GM19463 (cell line): ENCODE data around the gene DGLUCY.
"Not testable (repeated sequence)": the region's sequence is repeated elsewhere in the genome, so short reads cannot be mapped to it uniquely, and the experiment has no call there.

Experiments used
- ATAC-seq: cut with Tn5 transposase; IDR thresholded peaks from one replicate; pipeline ENCODE4 v1.9.1; 2021; ENCODE audit warnings: mild to moderate bottlenecking, moderate library complexity; ENCODE audit not compliant: unreplicated experiment

The DGLUCY gene

GRCh38 chr14:91232052-91232451, 118.2 kb downstream of the DGLUCY start:
- ATAC-seq, result no peak

GRCh38 chr14:91232603-91233002, 118.7 kb downstream of the DGLUCY start:
- ATAC-seq, result no peak

DNA sequence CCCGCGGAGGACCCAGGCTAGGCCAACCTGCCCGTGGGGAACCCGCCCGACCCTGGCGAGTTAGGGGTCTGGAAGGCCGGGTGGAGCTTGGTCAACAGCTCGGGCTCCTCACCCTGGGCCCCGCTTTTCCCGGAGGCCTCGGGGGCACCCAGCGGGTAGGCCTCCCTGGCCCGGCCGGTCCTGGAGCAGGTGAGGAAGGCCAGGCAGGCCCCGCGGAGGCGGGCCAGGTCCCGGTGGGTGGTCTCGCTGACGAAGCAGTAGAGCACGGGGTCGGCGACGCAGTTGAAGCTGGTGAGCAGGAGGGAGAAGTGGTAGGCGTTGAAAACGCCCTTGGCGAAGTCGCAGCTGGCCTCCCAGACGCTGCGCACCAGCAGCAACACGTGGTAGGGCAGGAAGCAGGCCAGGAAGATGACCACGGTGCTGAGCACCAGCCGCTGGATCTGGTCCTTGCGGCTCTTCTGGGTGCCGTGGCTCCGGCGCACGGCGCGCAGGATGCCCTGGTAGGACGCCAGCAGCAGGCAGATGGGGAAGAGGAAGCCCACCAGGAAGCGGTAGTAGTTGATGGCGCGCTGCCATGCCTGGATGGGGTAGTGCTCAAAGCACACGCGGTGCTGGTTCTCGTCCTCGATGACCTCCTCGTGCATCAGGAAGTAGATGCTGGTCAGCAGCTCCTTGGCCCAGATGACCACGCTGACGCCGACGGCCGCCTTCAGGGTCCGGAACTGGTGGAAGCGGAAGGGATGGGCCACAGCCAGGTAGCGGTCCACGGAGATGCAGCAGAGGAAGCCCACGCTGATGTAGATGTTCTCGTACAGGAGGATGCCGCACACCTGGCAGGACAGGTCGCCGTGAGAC, 120.3 kb downstream of the DGLUCY start:
- no peak for ATAC-seq

DNA sequence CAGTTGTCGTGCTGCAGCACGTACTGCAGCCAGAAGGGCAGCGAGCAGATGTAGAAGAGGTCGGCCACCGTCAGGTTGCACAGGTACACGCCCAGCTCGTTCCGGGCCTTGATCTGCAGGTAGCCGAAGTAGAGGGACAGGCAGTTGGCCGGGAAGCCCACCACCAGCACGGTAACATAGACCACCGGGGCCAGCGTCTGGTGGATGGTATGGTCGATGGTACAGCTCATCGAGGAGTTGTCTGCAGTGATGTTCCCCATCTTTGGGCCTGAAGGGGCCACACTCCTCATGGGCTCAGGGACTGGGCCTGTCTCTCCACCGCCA, 120.9 kb downstream of the DGLUCY start:
- no peak for ATAC-seq

DNA sequence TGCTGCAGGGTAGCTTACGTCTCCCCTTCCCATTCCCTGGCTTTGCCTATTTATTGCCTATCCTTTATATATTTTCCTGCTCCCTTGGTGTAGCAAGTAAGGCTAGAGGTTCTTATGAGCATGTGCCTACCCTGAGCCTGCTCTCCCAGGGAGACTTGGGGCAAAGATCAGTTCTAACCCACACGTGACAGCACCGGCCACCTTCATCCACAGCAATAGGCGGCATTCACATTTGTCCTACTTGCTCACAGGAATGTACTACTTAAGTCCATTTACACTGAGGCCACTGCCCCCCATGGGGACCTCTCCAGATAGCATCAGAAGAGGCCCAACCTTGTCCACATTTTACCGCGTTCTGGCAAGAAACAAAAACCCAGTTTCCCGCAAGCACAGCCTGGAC, 122.0 kb downstream of the DGLUCY start:
- no peak for ATAC-seq

GRCh38 chr14:91237219-91237618, 123.3 kb downstream of the DGLUCY start:
- no peak for ATAC-seq

DNA sequence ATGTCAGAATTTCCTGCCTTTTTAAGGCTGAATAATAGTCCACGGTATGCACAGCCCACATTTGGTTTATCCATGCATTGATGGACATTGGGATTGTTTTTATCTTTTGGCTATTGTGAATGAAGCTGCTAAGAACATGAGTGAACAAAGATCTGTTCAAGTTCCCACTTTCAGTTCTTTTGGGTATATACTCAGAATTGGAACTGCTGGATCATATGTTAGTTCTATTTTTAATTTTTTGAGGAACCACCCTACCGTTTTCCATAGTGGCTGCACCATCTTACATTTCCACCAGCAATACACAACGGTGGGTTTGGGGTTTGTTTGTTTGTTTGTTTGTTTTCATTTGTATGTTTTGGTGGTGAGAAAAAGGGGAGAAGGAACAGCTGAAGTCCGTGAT, 124.2 kb downstream of the DGLUCY start:
- no peak for ATAC-seq

DNA sequence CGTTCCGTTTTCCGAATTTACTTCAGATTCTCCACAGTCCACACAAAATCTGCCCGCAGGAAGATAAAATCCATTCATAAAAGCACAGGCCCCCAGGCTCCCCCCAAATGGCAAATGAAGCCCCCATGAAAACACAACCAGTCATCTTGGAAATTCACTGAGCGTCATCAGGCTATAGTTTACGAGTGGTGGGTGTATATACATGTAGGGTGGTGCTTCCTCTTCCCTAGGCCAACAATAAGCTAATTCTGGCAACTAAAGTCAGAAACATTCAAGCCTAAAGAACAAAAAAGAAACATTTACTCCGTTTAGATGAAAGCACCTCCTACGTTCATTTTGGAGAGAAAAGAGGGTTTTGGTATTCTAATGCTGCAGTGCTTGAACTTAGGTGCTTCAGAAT, 124.8 kb downstream of the DGLUCY start:
- ATAC-seq, result no peak

- ATAC-seq, result peak; percentile 52
Observed at GRCh38 chr14:91241863-91242262, 128.0 kb downstream of the DGLUCY start.

DNA sequence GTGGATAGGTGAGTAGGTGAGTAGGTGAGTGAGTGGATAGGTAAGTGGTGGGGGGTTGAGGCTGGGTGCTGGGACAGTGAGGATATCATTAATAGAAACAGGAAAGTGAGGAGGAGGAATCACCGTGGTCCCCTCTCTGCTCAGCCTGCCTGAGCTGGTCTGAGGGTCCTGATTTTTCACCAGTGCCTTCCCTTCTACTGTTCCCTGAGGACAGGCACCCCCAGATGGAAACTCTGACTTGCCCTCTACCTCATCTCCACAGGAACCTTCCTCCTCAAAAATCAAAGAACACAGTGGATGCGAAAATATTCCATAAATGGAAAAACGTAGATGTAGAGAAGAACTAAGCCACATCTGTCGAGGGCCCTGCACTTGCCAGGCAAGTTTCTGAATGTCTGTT, 128.8 kb downstream of the DGLUCY start:
- ATAC-seq, result no peak

GRCh38 chr14:91243074-91243471, 129.2 kb downstream of the DGLUCY start:
- no peak for ATAC-seq

- no peak for ATAC-seq
Observed at GRCh38 chr14:91244501-91244901, 130.6 kb downstream of the DGLUCY start, which contains the start of gene GPR68. GPR68 (minus strand) TSS chr14:91244704; CDS start chr14:91235050, 9,654 bp downstream.

DNA sequence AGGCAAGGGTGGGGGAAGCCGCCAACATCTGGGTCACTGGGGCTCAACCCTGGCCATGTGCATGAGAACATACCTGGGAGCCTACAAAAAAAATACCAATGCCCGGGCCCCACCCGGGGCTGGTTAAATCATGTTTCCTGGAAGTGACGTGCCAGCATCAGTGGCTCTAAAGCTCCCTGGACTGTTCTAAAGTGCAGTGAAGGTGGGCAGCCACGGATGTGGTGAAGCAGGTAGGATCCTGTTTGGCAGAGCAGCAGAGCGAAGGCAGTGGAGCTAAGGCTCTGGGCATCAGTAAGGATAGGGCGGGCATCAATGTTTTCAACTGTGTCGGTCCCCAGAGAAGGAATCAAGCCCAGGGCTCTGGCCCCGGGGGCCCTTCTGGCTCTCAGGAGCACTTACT, 131.2 kb downstream of the DGLUCY start:
- no peak for ATAC-seq

- not testable (repeated sequence) for ATAC-seq
Observed at GRCh38 chr14:91245616-91246015, 131.7 kb downstream of the DGLUCY start.

- ATAC-seq, result no peak
Observed at GRCh38 chr14:91246051-91246852, 132.4 kb downstream of the DGLUCY start.

DNA sequence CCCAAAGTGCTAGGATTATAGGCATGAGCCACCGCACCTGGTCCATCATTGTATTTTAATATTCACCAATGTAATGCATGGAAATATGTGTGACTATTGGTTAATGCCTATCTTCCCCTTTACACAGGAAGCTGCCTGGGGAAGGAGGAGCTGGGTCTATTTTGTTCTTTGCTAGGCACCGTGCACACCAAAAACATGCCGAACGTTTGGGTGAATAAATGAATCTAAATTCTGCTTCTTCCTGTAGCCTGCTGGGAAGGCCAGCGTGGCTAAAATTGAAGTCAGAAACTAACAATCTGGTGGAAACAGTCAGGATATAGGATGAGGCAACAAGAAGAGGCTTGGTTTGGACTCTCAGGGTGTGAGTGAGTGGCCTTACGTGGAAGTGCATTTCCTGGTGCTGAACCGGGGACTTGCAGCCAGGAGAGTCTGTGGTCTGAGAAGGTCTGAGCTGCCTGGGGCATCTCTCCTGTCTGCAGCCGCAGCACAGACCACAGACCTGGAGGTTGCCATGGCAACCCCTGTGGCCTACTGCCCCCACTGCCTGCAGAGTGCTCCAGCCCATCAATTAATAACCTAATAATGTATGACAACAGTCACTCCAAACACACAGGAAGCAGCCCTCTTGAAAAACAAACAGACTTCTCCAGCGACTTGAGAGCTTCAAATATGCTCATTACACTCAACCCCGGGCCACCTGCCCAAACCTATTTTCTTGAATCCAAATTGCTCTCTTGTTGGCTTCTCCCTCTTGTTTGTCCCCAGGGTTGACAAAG, 136.2 kb downstream of the DGLUCY start:
- peak; percentile 93 for ATAC-seq

- ATAC-seq, result no peak
Observed at GRCh38 chr14:91250912-91251311, 137.0 kb downstream of the DGLUCY start.

- no peak for ATAC-seq
Observed at GRCh38 chr14:91252871-91253794, 139.3 kb downstream of the DGLUCY start.

- no peak for ATAC-seq
Observed at GRCh38 chr14:91253795-91254323, 140.0 kb downstream of the DGLUCY start.

DNA sequence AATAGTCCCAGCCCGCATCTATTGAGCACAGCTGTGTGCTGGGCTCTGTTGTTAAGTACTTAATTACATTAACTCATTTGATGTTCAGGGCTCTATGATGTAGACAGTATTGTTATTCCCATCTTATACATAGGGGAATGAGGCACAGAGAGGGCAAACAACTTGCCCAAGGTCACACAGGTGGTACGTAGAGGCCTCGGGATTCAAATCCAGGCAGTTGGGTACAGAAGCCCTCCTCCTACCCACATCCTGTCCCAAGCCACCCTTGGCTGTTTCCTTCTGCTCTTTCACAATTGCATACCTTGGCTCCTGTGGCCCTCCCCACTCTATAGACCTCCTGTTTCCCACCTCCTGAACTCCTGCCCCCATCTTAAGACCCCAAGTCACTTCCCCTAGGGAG, 140.6 kb downstream of the DGLUCY start:
- ATAC-seq, result no peak
